ENCODE measurements around the gene RDH16.

DNA sequence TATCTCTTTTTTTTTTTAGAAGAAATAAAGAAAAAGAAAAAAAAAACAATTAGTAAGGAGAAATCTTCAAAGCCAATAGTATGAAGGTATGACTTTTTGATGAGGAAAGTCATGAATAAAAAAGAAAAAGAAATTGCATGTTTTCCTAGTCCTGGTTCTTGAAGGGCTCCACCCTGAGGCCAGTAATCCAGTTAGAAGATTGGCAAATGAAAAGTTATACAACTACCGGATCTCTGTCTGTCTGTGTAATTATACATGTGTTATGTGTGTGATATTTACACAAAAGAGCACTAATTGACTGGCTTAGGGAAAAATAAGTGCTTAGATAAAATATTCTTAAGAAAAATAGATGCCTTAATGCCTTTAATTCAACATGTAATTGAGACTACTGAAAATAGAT lies 51.6 kb downstream of the RDH16 start:
- no peak for TF ChIP-seq CTCF (IDR thresholded peaks at IDR 0.05)
- TF ChIP-seq EZH2 (IDR thresholded peaks at IDR 0.05; ENCODE audit: borderline replicate concordance, insufficient read depth, low read depth, low read length, poor library complexity, severe bottlenecking) = no peak

Data from B cell (primary cell).